NCI-H82 (cell line): ENCODE results near the gene TSPYL4.
"Not testable (repeated sequence)": the region's sequence is repeated elsewhere in the genome, so short reads cannot be mapped to it uniquely, and the experiment has no call there.

Experiments used
- DNase-seq: peaks from one replicate; lab custom pipeline; 2025; lab: John Stamatoyannopoulos, UW

Gene TSPYL4

DNA sequence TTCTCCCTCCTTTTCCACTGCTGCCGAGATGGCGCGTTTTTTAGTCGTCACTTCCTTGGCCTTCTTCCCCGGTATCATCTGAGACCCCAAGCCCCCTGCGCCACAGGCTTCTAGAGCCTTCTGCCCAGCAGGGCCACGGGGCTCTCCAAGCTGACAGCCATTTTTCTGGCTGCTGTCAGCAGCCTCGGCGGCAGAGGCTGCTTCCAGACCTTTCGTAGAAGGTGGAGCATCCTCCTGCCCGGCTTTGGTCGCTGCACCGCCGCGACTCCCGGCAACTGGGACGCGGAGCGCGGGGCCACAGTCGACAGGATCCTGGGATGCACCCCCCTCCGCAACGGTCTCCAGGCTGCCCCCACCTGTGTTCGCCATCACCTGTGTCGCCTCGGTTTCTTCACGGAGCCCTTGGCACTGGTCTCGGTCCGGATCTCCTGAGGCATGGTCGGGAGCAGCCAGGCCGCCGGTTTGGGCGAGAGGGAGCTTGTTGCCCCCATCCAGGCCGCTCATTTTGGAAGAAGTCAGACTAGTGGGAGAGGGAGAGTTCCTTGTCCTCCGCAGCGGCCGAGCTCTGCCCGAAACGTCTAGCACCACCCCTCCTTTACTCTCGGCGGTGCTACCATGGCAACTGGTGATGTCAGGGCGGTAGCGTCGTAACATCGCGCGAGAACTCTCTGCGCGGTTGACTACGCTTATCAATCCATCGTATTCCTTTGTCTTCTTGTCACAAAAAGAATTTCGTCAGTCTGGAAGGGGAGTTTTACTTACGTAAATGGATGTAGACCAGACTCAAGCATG is at the start of gene TSPYL4:
Gene TSPYL4 (minus strand): TSS at position 571 of the 792 bp plus-strand sequence. CDS start 67 bp downstream, at position 504.
- peak; percentile 98 for DNase-seq

DNA sequence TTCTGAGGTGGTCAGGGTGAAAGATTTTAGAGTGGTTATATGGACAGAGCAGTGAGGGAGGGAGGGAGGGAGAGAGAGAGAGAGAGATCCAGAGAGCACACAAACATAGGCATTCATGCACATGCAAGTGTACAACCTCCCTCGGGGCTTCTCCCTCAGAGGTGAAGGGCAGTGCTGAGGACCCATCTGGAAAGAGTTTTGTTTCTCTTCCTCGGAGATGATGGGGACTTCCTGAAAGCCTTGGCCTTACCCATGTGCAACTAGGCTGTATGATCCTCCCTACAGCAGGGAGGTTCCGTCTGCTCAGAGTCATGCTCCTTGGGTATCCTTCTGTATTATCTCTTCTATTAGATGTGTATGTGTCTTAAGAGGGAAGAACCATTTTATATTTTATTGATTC is 47.2 kb upstream of the TSPYL4 start:
- no peak for DNase-seq

DNA sequence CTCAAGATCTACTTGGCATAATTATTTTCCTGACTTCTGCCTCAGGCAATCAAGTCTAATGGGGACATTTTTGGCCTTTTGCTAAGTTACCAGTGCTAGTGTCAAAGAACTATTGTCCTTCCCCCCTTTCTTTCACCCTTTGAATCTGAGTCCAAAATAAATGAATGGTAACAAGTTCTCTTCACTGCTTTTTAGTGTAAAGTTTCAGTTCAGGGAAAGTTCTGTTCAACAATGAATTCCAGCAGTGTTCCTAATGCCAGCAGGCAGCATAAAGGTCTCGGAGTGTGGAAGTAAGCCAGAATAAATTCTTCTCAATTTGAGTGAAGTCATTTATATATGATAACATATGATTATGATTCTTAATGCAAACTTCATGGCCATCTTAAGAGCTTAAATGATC is 46.7 kb upstream of the TSPYL4 start:
- no peak for DNase-seq

DNA sequence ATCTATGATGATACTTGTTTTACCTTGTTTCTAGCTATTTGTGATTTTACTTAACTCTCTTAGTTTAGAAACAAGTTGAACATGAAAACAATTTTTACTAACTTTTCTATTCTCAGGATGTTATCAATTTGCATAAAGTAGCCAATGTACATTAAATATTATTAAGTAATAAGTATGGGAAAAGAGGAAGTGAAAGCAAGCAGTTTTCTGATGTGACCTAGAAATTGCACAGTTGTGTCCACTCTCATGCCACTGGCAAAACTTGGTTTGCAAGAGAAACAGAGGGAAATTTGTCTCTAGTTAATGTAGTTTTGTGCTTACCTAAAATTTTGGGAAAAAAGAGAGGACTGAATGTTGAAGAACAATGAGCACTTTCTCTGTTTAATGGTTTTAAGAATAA is 45.1 kb upstream of the TSPYL4 start:
- no peak for DNase-seq

DNA sequence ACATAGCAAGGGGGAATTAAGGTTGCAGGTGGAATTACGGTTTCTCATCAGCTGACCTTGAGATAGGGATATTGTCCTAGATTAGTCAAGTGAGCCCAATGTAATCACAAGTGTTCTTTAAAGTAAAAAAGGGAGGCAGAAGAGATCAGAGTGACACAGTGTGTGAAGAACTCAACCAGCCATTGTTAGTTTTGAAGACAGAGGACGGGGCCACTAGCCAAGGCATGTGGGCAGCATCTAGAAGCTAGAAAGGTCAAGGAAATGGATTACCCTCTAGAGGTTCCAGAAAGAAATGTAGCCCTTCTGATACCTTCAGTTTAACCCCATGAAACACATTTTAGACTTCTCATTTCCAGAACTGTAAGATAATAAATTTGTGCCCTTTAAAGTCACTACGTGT is 44.4 kb upstream of the TSPYL4 start:
- no peak for DNase-seq

DNA sequence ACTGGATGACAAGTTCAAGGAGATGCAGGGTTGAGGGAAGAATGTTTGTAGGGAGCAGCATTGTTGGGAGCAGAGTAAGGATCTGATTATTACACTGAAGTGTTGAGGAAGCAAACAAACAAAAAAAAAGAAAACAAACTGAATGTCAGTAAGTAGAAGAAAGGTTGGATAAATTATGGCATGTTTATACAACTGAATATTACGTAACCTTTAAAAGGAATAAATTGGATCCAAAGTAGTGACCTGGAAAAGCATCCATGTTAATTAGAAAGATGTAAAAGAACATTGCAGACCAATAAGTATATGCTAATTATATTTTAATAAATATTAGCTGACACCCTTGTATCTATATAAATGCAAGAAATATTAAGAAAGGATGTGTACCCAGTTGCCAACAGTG is 38.7 kb upstream of the TSPYL4 start:
- no peak for DNase-seq

DNA sequence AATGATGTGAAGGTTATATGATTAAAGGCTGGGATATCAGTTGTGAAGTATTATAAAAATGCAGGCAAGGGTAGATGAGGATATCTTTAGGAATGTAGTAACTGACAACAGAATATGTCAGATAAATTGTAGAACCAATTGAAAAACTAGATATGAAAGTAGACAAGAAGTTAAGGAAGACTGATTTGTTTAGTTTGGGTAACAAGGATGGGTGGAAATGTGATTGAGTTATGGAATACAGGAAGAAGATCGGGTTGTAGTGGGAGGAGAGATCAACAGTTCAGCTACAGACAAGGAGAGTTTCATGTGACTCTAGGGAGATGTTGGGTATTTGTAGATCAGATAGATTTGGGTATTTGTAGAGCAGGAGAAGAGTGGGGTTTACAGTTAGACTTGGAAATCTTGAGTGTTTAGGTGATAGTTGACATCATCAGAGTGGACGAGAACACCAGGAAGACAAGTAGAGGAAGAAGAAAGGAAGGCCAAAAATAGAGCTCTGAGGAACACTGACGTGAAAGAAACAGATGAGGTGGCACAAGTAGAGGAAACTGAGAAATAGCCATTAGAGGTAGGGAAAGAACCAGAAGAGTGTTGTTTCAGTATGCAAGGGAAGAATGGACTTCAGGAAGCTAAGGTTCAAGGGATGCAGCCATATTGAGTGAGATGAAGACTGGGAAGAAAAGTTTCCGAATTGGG is 38.0 kb upstream of the TSPYL4 start:
- no peak for DNase-seq

DNA sequence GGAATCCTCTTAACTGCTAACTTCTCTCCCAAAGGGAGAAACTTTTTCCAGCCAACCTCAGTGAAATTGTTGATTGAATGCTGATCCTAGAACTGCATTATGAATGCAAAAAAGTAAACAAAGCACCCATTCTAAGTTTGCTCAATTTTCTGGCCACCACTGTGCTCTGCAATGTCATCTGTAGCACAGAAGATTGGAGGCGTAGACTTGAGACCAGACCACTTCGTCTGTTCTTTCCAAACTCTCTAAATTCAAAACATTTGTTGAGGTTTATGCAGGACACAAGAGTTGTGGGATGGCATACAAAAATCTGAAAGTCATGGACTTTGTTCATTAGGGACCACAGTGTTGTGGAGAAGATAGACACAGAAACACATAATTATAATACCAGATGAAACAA is 36.9 kb upstream of the TSPYL4 start:
- DNase-seq = no peak

DNA sequence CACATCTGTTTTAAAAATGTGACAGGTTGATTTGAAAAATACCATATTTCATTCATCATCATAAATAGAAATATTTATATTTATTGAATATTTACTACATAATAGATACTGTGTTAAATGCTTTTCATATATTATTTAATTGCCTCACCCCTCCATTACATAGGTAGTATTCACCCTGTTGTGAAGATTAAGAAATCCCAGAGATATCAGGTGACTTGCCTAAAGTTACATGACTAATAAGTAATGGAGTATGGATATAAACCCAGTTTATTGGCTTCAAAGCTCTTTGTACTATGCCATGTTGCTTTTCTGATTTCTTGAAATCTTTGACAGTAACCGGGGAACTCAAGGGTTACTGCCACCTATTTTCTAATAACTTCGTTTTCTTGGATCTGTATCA is 36.0 kb upstream of the TSPYL4 start:
- DNase-seq = no peak

DNA sequence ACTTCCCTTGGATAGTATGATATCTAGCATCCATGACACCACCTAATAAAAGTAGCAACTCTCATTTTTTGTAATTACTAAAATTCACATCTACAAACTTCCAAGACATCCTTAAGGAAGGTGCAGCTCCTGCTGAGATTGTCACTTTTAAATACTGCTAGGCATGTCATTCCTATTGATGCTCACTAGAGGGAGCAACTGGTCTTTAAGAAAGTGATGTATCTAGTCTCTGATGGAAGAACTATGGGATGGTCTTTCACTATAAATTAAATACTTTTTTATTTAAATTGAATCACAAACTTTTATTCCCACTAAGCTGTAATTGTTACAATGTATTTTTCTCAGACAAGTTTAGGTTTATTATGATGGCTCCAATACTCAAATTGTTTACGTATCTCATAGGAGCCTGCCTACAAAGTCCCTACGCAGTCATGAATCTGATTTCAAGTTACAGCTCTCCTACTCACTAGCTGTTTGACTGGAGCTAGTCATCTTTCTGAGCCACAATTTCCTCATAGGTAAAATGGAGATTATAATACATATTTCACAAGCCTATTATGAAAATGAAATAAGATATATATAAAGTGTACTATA is 33.9 kb upstream of the TSPYL4 start:
- DNase-seq = peak; percentile 64

DNA sequence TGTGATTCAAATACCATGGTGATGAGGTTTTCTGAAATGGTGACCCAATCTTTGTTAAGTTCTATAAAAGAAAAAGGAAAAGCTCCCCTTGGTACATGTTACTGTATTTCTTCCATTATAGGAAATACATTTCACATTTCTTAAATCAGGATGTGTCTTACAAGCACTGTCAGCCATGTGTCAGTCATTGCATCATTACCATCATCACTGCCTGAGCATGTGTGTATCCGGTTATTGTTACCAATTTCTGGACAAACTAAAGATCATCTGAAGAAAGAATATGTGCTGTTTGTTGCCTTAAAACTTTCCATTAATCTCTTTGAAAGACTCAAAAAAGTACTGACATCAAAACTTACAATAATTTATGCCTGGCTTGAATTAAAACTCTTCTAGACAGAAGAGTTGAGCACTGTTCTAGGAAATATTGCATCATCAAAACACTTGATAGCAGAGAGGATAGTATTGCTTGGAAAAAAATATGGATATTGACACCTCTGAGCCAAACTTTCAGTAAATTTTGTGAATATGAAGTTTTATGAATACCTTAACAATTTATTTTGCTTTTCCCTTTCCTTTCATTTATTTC is 33.0 kb upstream of the TSPYL4 start:
- DNase-seq = no peak

DNA sequence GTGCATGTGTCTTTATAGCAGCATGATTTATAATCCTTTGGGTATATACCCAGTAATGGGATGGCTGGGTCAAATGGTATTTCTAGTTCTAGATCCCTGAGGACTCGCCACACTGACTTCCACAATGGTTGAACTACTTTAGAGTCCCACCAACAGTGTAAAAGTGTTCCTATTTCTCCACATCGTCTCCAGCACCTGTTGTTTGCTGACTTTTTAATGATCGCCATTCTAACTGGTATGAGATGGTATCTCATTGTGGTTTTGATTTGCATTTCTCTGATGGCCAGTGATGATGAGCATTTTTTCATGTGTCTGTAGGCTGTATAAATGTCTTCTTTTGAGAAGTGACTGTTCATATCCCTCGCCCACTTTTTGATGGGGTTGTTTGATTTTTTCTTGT is 31.1 kb upstream of the TSPYL4 start:
- DNase-seq = not testable (repeated sequence)

DNA sequence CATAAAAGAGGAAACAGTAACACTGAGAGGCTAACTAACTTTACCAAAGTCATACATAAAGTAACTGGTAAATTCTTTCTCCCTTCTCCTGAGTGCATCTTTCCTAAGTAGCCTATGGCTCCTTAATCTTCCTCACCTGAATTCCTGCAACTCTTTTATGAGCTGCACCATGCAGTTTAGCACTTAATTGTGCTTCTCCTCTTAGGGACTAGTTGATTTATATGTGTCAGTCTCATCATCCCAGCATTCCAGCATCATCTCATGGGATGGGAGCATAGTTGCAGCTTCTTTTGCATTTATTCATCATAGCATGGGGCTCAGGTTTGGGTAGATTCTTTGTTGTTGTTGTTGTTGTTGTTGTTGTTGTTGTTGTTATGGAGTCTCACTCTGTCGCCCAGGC is 29.3 kb upstream of the TSPYL4 start:
- DNase-seq = no peak

DNA sequence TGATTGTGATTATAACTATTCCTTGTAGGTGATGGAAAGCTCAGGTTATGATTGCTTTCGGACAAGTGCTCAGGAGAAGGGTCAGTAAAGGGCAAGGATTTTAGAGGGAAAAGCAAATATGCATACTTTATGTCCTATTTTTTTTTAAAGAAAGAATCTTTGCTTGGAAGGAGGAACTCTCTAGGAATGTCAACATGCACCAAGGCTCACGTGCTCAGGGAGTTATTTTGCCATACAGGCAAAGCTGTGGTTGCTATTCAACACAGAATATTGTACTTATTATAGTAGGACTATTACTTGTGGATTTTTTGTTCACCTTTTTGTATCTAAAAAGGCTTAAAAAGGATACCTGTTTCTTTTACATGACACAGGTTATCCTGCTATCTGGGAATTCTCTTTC is 28.8 kb upstream of the TSPYL4 start:
- DNase-seq = no peak

DNA sequence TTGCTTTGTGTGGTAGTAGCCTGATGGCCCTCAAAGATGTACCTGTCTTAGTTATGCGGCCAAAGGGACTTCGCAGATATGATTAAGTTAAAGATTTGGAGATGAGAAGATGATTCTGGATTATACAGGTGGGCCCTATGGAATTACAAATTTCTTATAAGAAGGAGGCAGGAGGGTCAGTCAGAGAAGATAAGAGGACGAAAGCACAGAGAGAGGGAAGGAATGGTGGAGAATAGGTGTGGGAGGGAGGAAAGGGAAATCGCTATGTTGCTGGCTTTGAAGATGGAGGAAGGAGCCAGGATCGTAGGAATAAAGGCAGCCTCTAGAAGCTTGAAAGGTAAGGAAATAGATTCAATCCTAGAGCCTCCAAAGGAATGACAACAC is 27.1 kb upstream of the TSPYL4 start:
- no peak for DNase-seq

DNA sequence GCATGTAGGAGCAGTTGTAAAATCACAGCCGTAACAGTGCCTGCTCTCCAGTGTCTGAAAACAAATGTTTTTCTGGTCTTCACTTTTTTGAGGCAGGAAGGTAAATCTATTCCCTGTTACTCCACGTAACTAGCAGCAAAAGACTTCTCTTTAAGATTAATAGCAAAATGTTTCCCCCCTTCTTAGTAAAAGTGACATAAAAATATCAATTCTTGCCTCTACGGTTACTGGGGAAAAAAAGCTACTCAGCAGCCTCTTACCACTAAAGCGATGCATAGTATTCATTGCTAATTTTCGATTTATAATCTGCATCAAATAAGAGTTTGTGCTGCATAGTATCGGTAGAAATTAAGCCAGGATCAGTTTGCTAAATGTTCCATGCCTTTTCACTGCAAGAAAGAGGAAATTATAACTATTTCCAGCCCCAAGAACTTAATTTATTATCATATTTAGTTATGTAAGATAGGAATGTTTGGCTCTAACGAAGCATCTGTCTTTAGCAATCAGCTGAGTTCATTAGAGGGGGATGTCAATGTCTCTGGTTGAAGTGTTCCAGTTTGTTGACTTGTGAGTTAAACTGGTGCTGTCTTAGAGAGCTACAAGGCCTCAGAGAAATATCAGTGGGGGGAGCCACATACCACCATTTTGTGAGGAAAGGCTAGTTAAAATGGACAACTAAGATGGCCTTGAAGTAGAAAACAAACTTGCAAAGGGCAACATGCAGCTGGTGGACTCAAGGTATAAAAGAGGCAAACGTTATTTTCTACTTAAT is 26.5 kb upstream of the TSPYL4 start:
- peak; percentile 44 for DNase-seq

DNA sequence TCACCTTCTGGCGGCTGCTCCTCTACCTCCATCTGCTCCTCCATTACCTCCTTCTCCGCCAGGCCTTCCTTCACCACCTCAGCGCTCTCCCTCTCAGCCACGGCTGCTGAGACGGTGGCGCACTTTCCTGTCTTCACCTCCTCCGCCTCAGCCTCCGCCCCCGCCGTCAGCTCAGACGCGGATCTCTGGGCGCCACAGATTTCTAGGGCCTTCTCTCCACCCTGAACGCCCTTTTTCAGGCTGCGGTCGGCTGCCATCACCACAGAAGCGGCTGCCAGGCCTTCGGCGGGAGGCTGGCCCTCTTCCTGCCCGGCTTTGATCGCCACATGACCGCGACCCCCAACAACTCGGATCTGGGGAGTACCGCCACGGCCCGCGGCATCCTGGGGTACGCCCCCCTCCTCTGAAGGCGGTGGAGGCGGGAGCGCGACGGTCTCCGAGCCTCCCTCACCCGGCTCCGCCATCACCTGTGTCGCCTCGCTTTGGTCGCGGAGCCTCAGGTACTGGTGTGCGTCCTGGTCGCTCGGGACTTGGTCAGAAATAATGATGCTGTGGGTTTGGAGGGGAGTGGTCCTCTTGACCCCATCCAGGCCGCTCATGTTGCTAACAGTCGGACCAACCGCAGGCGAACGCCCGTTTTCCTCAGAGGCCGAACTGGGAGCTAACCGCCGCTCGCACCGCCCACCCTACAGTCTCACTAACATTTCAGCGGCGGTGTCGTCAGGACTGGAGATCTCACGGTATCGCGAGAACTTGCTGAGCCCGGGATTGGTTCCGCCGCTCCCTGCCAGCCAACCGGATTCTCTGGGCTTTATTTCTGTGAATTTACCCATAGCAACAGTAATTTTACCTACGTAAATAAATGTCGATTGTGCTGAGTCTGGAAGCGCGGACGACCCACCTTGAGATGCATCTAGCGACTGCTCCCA is 25.6 kb upstream of the TSPYL4 start, which contains the start of gene TSPYL1:
Gene TSPYL1 (minus strand): TSS at position 699 of the 929 bp plus-strand sequence. CDS start 100 bp downstream, at position 599.
- peak; percentile 99 for DNase-seq

DNA sequence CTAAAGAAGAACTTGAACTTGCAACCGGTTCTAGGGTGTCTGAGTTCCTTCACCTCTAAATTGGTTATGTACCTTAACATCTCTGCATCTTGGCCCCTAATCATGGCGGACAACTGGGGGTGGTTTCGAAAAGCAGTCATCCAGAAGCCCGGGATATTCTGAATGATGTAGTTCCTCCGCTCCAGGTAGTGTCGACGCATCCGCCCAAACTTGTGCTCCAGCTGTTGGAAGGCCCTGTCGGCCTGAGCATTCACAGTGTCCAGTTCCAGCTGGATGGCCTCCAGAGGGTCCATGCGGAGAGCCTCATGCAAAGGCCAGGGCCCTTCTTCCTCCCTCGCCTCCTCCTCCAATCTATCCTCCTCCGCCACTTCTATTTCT is 25.0 kb upstream of the TSPYL4 start:
- peak; percentile 54 for DNase-seq

DNA sequence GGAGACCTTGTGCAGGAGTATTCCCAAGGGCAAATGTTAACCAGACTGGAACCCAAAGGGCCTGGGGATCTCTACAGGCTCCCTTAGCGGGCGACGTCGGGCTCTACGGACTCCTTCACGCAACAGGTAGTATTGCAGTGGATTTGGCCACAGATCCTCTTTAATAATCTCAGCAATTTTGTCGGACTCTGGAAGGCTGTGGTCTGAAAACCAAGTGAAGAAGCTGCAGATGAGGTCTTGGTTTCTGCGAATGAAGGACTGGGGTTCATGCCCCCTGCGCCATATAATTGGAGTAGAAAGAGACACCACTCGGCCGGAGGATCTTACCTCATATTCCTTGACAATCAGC is 24.6 kb upstream of the TSPYL4 start:
- peak; percentile 44 for DNase-seq

DNA sequence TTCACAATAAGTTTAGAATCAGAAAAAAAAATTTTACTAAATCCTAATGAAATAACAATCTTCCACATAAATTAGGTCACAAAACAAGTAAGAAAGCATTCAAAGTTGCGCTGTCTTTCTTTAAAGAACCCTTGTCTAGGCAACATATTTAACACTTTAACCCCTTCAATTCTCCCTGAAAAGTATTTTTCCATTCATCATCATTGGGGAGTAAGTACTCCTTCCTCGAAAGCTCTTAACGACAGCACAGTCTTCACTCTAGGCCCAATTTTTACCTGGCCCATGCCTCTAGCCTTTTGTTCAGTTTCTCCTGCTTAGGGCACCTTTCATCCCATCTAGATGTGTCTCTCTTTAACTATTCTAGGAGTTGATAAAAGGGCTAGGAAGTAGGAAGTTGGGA is 23.2 kb upstream of the TSPYL4 start:
- no peak for DNase-seq

DNA sequence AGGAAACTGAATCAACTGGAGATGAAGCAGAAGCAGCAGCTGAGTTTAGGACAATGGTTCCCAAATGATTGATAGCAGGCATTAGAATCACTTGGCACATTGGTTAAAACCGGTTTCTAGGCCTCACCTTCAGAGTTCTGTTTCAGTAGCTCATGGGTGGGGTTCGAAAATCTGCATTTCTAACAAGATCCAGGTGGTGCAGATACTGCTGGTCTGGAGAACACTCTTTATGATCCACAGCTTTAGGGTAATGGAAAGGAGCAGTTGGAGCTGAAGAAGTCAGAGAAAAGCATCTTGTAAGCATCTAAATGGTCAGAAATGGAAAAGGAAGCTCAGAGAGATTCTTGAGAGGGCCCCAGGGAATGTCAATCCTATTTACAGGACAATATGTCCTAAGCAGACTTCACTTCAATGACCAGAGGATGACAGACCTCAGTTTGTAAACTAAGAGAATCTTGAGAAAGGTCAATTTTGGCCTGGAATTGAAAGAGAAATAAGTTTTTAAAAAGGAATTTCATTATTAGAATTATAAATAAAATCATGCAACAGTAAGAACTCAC is 17.4 kb upstream of the TSPYL4 start:
- DNase-seq = no peak
